HepG2 (cell line): ENCODE measurements around the gene PRR5L. TPM values are rescaled to one million over a fixed set of nuclear protein-coding genes. Genes with fewer than 3 reads are reported as not detected.

Source experiments
- ATAC-seq: fragments of 200-7000 bp; cut with Tn5 transposase; 3 replicates; pipeline ENCODE4 v1.9.1; 2020; ENCODE audit warnings: mild to moderate bottlenecking, moderate library complexity
- BruUV-seq: library from RNA; stranded (reverse); fragments of 400-500 nt; replicated peaks from 2 replicates; lab custom pipeline; 2021; lab: Mats Ljungman, UMichigan
- CTCF ChIA-PET: fragments of 300-600 bp; formaldehyde crosslinking; extraction: SDS; loops from one replicate; lab custom pipeline; 2021; ENCODE audit warnings: low total read pairs, inconsistent platforms, low intra/inter-chr PET ratio; lab: Yijun Ruan, JAX
- POLR2A ChIA-PET: fragments of 350-600 bp; sonication (Branson Sonifier 250); formaldehyde crosslinking; loops from one replicate; lab custom pipeline; 2020; ENCODE audit warnings: antibody characterized with exemption, inconsistent platforms; lab: Yijun Ruan, JAX
- DNase-seq: peaks from one replicate; pipeline ENCODE4 v3.0.0-alpha.2; 2015; ENCODE audit warnings: low spot score
- FAIRE-seq: peaks from 3 replicates; lab custom pipeline; 2011; peaks lifted over from hg19 to GRCh38; lab: Jason Lieb, UNC
- H2AFZ ChIP-seq: one replicate; pipeline ENCODE4 v1.6.1; 2011; ENCODE audit warnings: low read length, inconsistent platforms
- H3K27ac ChIP-seq: fragments of 300-600 bp; 3 replicates; pipeline ENCODE4 v1.8.0; 2011; ENCODE audit warnings: mixed run types, mild to moderate bottlenecking, mixed read lengths, low read length, inconsistent platforms; ENCODE audit not compliant: insufficient read depth; ENCODE audit errors: extremely low read length
- H3K27me3 ChIP-seq, 2 experiments: fragments of 200-600 bp in 1 of 2; 2 replicates in 1 of 2; 3 replicates in 1 of 2; pipeline versions ENCODE4 v1.6.0 to v1.8.0; 2011; ENCODE audit warnings: low read length in 2 of 2, mild to moderate bottlenecking in 2 of 2, moderate library complexity in 2 of 2, inconsistent platforms in 1 of 2; ENCODE audit not compliant: insufficient read depth in 2 of 2, control insufficient read depth in 1 of 2
- H3K36me3 ChIP-seq, 2 experiments: fragments of 200-600 bp in 1 of 2; replicated peaks in 1 of 2; 2 replicates in 1 of 2; 3 replicates in 1 of 2; pipeline versions ENCODE4 v1.5.1 to v1.8.0; 2011; ENCODE audit warnings: low read length in 2 of 2, inconsistent platforms in 1 of 2; ENCODE audit not compliant: insufficient read depth in 2 of 2, control insufficient read depth in 1 of 2
- H3K4me1 ChIP-seq: 2 replicates; pipeline ENCODE4 v1.5.1; 2012; ENCODE audit warnings: low read length, inconsistent platforms; ENCODE audit not compliant: insufficient read depth
- H3K4me2 ChIP-seq: 2 replicates; pipeline ENCODE4 v1.6.0; 2011; ENCODE audit warnings: low read depth, low read length, inconsistent platforms
- H3K4me3 ChIP-seq, 3 experiments: fragments of 200-600 bp in 1 of 3; sonication (generic), shearing (Covaris generic) in 1 of 3; replicated peaks in 1 of 3; 2 replicates each; pipeline ENCODE4 v1.5.1; 2011 to 2016; ENCODE audit warnings: low read length in 3 of 3, inconsistent platforms in 2 of 3, low read depth in 2 of 3, mild to moderate bottlenecking in 2 of 3, control low read depth in 1 of 3, mixed read lengths in 1 of 3; ENCODE audit not compliant: insufficient read depth in 1 of 3
- H3K79me2 ChIP-seq: one replicate; pipeline ENCODE4 v1.6.1; 2011; ENCODE audit warnings: low read length, inconsistent platforms; ENCODE audit not compliant: insufficient read depth
- H3K9ac ChIP-seq: 2 replicates; pipeline ENCODE4 v1.6.0; 2011; ENCODE audit warnings: mild to moderate bottlenecking, low read depth, low read length, inconsistent platforms; ENCODE audit not compliant: insufficient read depth
- H3K9me3 ChIP-seq: 2 replicates; pipeline ENCODE4 v1.5.1; 2012; ENCODE audit warnings: mild to moderate bottlenecking, low read length
- H4K20me1 ChIP-seq: 2 replicates; pipeline ENCODE4 v1.6.0; 2011; ENCODE audit warnings: inconsistent platforms, mild to moderate bottlenecking, low read length, moderate library complexity; ENCODE audit not compliant: insufficient read depth
- ADNP ChIP-seq: sonication (generic); formaldehyde crosslinking; IDR thresholded peaks from 2 replicates; pipeline ENCODE4 v1.4.0; 2020; ENCODE audit warnings: missing genetic modification reagents
- CCDC6 ChIP-seq: sonication (generic); formaldehyde crosslinking; IDR thresholded peaks from 2 replicates; pipeline ENCODE4 v1.8.1; 2022; ENCODE audit warnings: mild to moderate bottlenecking, missing genetic modification reagents, moderate library complexity
- ELF3 ChIP-seq: IDR thresholded peaks from 2 replicates; pipeline ENCODE4 v1.6.1; 2016; ENCODE audit warnings: missing genetic modification reagents, missing compliant biosample characterization
- ESRRA ChIP-seq: sonication (generic); formaldehyde crosslinking; IDR thresholded peaks from 2 replicates; pipeline ENCODE4 v1.5.1; 2020; ENCODE audit warnings: mild to moderate bottlenecking, low read depth, missing genetic modification reagents
- KDM5A ChIP-seq: fragments of 200-600 bp; sonication (generic); IDR thresholded peaks from 2 replicates; pipeline ENCODE4 v1.7.0; 2018; ENCODE audit warnings: antibody characterized with exemption, mild to moderate bottlenecking, low read length, borderline replicate concordance
- MED8 ChIP-seq: sonication (generic); formaldehyde crosslinking; IDR thresholded peaks from 2 replicates; pipeline ENCODE4 v1.8.1; 2023; ENCODE audit warnings: mild to moderate bottlenecking, missing genetic modification reagents; ENCODE audit not compliant: insufficient replicate concordance
- NFE2L1 ChIP-seq: sonication (generic); formaldehyde crosslinking; IDR thresholded peaks from 2 replicates; pipeline ENCODE4 v1.4.0; 2020; ENCODE audit warnings: missing genetic modification reagents, mild to moderate bottlenecking, borderline replicate concordance
- SNAPC2 ChIP-seq: sonication (generic); formaldehyde crosslinking; IDR thresholded peaks from 2 replicates; pipeline ENCODE4 v1.8.1; 2022; ENCODE audit warnings: mild to moderate bottlenecking, missing genetic modification reagents
- TBX3 ChIP-seq: fragments of 450-650 bp; IDR thresholded peaks from 2 replicates; pipeline ENCODE4 v1.6.1; 2017; ENCODE audit warnings: antibody characterized with exemption, mild to moderate bottlenecking, inconsistent platforms, borderline replicate concordance
- ZNF598 ChIP-seq: sonication (generic); formaldehyde crosslinking; IDR thresholded peaks from 2 replicates; pipeline ENCODE4 v1.5.1; 2020; ENCODE audit warnings: mild to moderate bottlenecking, missing genetic modification reagents, borderline replicate concordance
- ZSCAN22 ChIP-seq: sonication (generic); formaldehyde crosslinking; IDR thresholded peaks from 2 replicates; pipeline ENCODE4 v1.4.0; 2020; ENCODE audit warnings: mild to moderate bottlenecking, missing genetic modification reagents
- WGBS: methylation state at CpG from one replicate; pipeline ENCODE4 v1.1.6; 2017; ENCODE audit warnings: low lambda C conversion rate; 5-methylcytosine and 5-hydroxymethylcytosine counted together
- in situ Hi-C: cut with HindIII; loops from 2 replicates; pipeline ENCODE4 v1.10.0; 2017; ENCODE audit warnings: low pct_unique_long_range_greater_than_20kb; ENCODE audit not compliant: extremely low pct_ligation_motif_present
- intact Hi-C: fragments of 100-400 bp; cut with micrococcal nuclease; formaldehyde crosslinking; loops from one replicate; pipeline ENCODE4 v1.10.0; 2022; ENCODE audit not compliant: unreplicated experiment
- polyA plus RNA-seq, 8 experiments: library from polyadenylated mRNA; depleted of rRNA in 3 of 8; stranded (reverse) in 7 of 8; unstranded in 1 of 8; fragments of >200 nt; fragmentation: Illumina TruSeq in 4 of 8; extraction: Trizol in 4 of 8; gene quantifications; 2 replicates each; pipeline versions ENCODE4 v1.2.1 to v1.2.3, GENCODE V29; 2011 to 2016; ENCODE audit warnings: low read depth in 4 of 8, missing spikeins in 1 of 8, mixed read lengths in 1 of 8; ENCODE audit not compliant: insufficient read depth in 1 of 8
- total RNA-seq, 5 experiments: library from RNA; depleted of rRNA; stranded (reverse); fragments of >200 nt; fragmentation: Illumina TruSeq; extraction: Trizol; gene quantifications; 2 replicates each; pipeline ENCODE4 v1.2.3, GENCODE V29; 2016; ENCODE audit warnings: low read depth in 1 of 5
- TF ChIP-seq, protein P1 (sequence below): sonication (generic); formaldehyde crosslinking; IDR thresholded peaks from 2 replicates; pipeline ENCODE4 v1.5.1; 2020; ENCODE audit warnings: mild to moderate bottlenecking, missing genetic modification reagents, moderate library complexity
- TF ChIP-seq, protein P2 (sequence below): sonication (generic); formaldehyde crosslinking; IDR thresholded peaks from 2 replicates; pipeline ENCODE4 v1.4.0; 2020; ENCODE audit warnings: missing genetic modification reagents

The PRR5L gene
- total and polyA plus RNA-seq, 2 of the 13 experiments (the other 11 are each of a cell fraction or from before 2014, with no cell fraction given), result 0.16 TPM; not detected in 1

GRCh38 chr11:36471577-36471976 lies 175.5 kb downstream of the PRR5L start (continued):
- TF ChIP-seq, protein P1, sequence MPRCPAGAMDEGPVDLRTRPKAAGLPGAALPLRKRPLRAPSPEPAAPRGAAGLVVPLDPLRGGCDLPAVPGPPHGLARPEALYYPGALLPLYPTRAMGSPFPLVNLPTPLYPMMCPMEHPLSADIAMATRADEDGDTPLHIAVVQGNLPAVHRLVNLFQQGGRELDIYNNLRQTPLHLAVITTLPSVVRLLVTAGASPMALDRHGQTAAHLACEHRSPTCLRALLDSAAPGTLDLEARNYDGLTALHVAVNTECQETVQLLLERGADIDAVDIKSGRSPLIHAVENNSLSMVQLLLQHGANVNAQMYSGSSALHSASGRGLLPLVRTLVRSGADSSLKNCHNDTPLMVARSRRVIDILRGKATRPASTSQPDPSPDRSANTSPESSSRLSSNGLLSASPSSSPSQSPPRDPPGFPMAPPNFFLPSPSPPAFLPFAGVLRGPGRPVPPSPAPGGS (CRISPR knock-in tag), result no peak
- no peak for TF ChIP-seq MED8 (CRISPR knock-in tag)
- TF ChIP-seq, protein P2, sequence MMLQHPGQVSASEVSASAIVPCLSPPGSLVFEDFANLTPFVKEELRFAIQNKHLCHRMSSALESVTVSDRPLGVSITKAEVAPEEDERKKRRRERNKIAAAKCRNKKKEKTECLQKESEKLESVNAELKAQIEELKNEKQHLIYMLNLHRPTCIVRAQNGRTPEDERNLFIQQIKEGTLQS, result no peak

- BruUV-seq, result no TSS peak
- no peak overlapping the region for H2AFZ ChIP-seq
- H4K20me1 ChIP-seq, result no peaks in the 10 kb centered on the region
- ChIA-PET CTCF (no interaction called here), POLR2A (no interaction called here)
- no peak for DNase-seq
- intact Hi-C loops, result loop anchor here (5.0 kb wide), 2 partner anchors 208 to 433 kb away; no protein-coding TSS in a partner anchor
- H3K4me1 ChIP-seq, result no peaks in the 10 kb centered on the region
- no peak overlapping the region for H3K27ac ChIP-seq
- H3K79me2 ChIP-seq, result no peaks in the 10 kb centered on the region
- no peak overlapping the region for H3K4me3 ChIP-seq
- H3K9ac ChIP-seq, result no peak overlapping the region
- no peak for FAIRE-seq
- no peak overlapping the region for H3K4me2 ChIP-seq
- H3K36me3 ChIP-seq, result no peaks in the 10 kb centered on the region
- H3K9me3 ChIP-seq, result no peaks in the 10 kb centered on the region
- no peak for TF ChIP-seq CCDC6 (CRISPR knock-in tag)
- no peak for TF ChIP-seq NFE2L1 (CRISPR knock-in tag)
- TF ChIP-seq ESRRA (CRISPR knock-in tag), result no peak
- TF ChIP-seq KDM5A, result no peak
- TF ChIP-seq ZNF598 (CRISPR knock-in tag), result no peak
- no peak for TF ChIP-seq ZSCAN22 (CRISPR knock-in tag)
- TF ChIP-seq TBX3, result no peak
- TF ChIP-seq ADNP (CRISPR knock-in tag), result no peak
- no peak for TF ChIP-seq SNAPC2 (CRISPR knock-in tag)
- no peak for TF ChIP-seq ELF3 (CRISPR knock-in tag)
- 26% methylated on average over 1 of the region's 1 CpG for WGBS
- no peaks in the 10 kb centered on the region for H3K27me3 ChIP-seq
- in situ Hi-C loops, result loop anchor here (10.0 to 25.0 kb wide), 2 partner anchors 170 to 863 kb away; partner anchors contain the start of gene FJX1
- ATAC-seq, result no peak
Measured at GRCh38 chr11:36475192-36475591, 179.1 kb downstream of the PRR5L start.
